ENCODE results near the gene ARHGAP40. TPM values are rescaled to one million over a fixed set of nuclear protein-coding genes. Genes with fewer than 3 reads are reported as not detected.

ARHGAP40 gene
- total and polyA plus RNA-seq, 2 of the 13 experiments (the other 11 are each of a cell fraction or from before 2014, with no cell fraction given): 0.75 to 2.1 TPM

DNA sequence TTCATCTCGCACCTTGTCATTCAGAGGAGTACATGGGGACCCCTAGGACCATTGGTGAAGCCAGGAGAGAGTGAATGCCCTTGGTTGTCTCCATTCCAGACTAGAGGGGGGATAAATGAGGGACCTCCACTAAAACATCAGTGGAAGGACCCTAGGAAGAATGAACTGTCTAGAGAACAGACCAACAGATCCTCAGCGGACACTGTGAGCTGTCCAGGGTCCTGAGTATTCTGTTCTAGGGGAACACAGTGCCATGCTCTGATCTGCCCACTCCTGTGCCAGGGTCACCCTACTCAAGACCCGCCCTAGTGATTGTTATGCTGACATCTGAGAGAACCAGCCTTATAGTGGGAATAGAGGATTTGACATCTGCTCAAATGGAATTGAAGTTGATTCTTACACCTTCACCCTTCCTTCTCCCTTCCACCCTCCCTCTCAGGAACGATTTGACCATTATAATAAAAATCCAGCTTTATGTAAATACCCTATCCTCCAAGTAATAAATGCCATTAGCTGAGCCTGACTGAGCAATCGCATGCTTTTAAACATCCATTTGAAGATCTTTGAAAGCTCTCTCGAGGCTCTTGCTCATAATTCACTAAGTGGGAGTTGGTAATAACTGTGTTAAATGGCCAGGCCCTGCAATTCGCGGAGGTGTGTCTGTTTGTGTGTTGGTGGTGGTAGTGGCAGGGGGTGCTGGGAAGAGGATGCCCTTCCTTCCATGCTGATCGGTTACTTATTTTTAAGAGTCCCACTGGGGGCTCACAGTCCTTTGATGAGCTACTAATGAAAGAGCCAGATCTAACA, 79.1 kb downstream of the ARHGAP40 start (continued):
- TF ChIP-seq, protein P1, sequence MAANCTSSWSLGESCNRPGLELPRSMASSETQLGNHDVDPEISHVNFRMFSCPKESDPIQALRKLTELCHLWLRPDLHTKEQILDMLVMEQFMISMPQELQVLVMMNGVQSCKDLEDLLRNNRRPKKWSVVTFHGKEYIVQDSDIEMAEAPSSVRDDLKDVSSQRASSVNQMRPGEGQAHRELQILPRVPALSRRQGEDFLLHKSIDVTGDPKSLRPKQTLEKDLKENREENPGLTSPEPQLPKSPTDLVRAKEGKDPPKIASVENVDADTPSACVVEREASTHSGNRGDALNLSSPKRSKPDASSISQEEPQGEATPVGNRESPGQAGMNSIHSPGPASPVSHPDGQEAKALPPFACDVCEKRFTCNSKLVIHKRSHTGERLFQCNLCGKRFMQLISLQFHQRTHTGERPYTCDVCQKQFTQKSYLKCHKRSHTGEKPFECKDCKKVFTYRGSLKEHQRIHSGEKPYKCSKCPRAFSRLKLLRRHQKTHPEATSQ (CRISPR knock-in tag; IDR thresholded peaks at IDR 0.05; ENCODE audit: borderline replicate concordance): no peak
- TF ChIP-seq CBX1 (IDR thresholded peaks at IDR 0.05; ENCODE audit: low read depth) (no peak), ZNF768 (CRISPR knock-in tag; IDR thresholded peaks at IDR 0.05) (no peak), ZNF20 (CRISPR knock-in tag; IDR thresholded peaks at IDR 0.05) (no peak), KLF16 (CRISPR knock-in tag; IDR thresholded peaks at IDR 0.05) (peak in 1 of 2 experiments; percentile 89; a peak in 2 of 4 replicates), NR1H2 (CRISPR knock-in tag; IDR thresholded peaks at IDR 0.05; ENCODE audit: borderline replicate concordance, low read depth) (no peak), YEATS2 (CRISPR knock-in tag; IDR thresholded peaks at IDR 0.05; ENCODE audit: borderline replicate concordance) (peak; percentile 60; the same call in 1 of the 2 replicates), MXI1 (IDR thresholded peaks at IDR 0.05; ENCODE audit: borderline replicate concordance, low read depth, low read length) (no peak), BRCA1 (CRISPR knock-in tag; IDR thresholded peaks at IDR 0.05) (peak; percentile 76; the same call in 1 of the 2 replicates), ZNF619 (CRISPR knock-in tag; IDR thresholded peaks at IDR 0.05) (no peak), ZNF296 (CRISPR knock-in tag; conservative IDR thresholded peaks at IDR 0.05) (peak; percentile 46; the same call in 1 of the 2 replicates), NCOA2 (CRISPR knock-in tag; IDR thresholded peaks at IDR 0.05) (peak; percentile 61; the same call in 1 of the 2 replicates), PHF20 (CRISPR knock-in tag; IDR thresholded peaks at IDR 0.05) (no peak), ZNF644 (CRISPR knock-in tag; IDR thresholded peaks at IDR 0.05; ENCODE audit: low read depth) (peak; percentile 69), MIER2 (CRISPR knock-in tag; IDR thresholded peaks at IDR 0.05) (peak; percentile 99), XRCC5 (optimal IDR thresholded peaks at IDR 0.05; ENCODE audit: low read length) (peak; percentile 25), ARID2 (CRISPR knock-in tag; IDR thresholded peaks at IDR 0.05; ENCODE audit: borderline replicate concordance) (no peak)
- TF ChIP-seq, protein P2, sequence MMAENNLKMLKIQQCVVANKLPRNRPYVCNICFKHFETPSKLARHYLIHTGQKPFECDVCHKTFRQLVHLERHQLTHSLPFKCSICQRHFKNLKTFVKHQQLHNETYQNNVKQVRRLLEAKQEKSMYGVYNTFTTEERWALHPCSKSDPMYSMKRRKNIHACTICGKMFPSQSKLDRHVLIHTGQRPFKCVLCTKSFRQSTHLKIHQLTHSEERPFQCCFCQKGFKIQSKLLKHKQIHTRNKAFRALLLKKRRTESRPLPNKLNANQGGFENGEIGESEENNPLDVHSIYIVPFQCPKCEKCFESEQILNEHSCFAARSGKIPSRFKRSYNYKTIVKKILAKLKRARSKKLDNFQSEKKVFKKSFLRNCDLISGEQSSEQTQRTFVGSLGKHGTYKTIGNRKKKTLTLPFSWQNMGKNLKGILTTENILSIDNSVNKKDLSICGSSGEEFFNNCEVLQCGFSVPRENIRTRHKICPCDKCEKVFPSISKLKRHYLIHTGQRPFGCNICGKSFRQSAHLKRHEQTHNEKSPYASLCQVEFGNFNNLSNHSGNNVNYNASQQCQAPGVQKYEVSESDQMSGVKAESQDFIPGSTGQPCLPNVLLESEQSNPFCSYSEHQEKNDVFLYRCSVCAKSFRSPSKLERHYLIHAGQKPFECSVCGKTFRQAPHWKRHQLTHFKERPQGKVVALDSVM (CRISPR knock-in tag; IDR thresholded peaks at IDR 0.05): no peak
- TF ChIP-seq, protein P3, sequence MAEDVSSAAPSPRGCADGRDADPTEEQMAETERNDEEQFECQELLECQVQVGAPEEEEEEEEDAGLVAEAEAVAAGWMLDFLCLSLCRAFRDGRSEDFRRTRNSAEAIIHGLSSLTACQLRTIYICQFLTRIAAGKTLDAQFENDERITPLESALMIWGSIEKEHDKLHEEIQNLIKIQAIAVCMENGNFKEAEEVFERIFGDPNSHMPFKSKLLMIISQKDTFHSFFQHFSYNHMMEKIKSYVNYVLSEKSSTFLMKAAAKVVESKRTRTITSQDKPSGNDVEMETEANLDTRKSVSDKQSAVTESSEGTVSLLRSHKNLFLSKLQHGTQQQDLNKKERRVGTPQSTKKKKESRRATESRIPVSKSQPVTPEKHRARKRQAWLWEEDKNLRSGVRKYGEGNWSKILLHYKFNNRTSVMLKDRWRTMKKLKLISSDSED (CRISPR knock-in tag; IDR thresholded peaks at IDR 0.05): no peak
- TF ChIP-seq, protein P4, sequence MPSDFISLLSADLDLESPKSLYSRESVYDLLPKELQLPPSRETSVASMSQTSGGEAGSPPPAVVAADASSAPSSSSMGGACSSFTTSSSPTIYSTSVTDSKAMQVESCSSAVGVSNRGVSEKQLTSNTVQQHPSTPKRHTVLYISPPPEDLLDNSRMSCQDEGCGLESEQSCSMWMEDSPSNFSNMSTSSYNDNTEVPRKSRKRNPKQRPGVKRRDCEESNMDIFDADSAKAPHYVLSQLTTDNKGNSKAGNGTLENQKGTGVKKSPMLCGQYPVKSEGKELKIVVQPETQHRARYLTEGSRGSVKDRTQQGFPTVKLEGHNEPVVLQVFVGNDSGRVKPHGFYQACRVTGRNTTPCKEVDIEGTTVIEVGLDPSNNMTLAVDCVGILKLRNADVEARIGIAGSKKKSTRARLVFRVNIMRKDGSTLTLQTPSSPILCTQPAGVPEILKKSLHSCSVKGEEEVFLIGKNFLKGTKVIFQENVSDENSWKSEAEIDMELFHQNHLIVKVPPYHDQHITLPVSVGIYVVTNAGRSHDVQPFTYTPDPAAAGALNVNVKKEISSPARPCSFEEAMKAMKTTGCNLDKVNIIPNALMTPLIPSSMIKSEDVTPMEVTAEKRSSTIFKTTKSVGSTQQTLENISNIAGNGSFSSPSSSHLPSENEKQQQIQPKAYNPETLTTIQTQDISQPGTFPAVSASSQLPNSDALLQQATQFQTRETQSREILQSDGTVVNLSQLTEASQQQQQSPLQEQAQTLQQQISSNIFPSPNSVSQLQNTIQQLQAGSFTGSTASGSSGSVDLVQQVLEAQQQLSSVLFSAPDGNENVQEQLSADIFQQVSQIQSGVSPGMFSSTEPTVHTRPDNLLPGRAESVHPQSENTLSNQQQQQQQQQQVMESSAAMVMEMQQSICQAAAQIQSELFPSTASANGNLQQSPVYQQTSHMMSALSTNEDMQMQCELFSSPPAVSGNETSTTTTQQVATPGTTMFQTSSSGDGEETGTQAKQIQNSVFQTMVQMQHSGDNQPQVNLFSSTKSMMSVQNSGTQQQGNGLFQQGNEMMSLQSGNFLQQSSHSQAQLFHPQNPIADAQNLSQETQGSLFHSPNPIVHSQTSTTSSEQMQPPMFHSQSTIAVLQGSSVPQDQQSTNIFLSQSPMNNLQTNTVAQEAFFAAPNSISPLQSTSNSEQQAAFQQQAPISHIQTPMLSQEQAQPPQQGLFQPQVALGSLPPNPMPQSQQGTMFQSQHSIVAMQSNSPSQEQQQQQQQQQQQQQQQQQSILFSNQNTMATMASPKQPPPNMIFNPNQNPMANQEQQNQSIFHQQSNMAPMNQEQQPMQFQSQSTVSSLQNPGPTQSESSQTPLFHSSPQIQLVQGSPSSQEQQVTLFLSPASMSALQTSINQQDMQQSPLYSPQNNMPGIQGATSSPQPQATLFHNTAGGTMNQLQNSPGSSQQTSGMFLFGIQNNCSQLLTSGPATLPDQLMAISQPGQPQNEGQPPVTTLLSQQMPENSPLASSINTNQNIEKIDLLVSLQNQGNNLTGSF (CRISPR knock-in tag; IDR thresholded peaks at IDR 0.05): no peak
